ENCODE results near the gene L1CAM.
"Not testable (repeated sequence)": the region's sequence is repeated elsewhere in the genome, so short reads cannot be mapped to it uniquely, and the experiment has no call there.

The L1CAM gene

DNA sequence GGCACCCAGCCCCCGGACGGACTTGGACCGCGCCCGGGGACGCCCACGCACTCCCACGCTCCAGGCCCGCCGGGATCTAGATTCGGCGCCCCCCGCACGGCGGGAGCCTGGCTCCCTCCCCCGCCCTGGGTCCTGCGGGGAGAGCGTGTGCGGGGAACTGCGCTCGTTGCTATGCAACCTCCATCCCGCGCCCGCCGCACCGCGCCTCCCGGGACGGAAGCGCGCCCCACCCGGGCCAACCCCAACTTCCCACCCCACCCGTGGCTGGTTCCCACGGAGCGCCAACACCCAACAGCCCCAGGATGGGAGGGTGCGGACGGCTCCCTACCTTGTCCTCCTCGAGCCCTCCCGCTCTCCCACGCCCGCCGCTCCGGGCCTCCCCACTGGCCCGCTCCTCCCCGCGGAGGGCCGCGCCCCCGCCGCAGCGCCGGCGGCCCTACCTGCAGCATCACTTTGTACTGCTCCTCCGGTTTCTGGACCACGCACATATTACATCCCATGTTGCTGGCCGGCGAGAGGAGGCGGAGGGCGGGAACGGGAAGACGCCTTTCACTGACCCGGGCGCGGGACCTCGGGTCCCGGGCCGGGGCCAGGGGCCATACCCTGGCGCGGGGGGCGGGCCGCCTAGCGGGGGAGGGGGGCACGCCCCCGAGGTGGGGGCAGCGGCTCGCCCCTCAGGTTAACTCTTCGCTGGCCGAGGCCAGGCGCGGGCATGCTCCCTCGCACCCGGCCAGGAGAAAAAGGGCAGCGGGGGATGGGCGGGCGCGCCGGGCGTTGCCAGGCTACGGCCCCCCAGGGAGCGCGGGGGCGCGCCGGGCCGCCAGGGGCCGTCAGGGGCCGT is 56.0 kb downstream of the L1CAM start, which contains the start of gene PDZD4:
Gene PDZD4, minus strand, starts transcription at position 746 of the 841 bp plus-strand sequence. Its CDS starts 246 bp downstream, at position 500.
- DNase-seq (ENCODE audit: low spot score), result no peak

DNA sequence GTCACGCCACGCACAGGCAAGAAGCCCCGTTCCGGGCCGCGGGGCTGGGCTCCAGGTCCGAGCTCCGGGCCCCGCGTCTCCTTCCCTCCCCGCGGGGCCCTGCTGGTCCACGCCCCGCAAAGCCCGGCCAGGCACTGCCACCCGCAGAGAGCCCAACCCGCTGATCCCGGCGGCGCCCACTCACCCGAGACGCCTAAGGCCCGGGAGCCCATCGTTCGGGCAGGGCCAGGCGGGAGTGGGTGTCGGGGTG is 56.5 kb downstream of the L1CAM start:
- DNase-seq (ENCODE audit: low spot score), result no peak

DNA sequence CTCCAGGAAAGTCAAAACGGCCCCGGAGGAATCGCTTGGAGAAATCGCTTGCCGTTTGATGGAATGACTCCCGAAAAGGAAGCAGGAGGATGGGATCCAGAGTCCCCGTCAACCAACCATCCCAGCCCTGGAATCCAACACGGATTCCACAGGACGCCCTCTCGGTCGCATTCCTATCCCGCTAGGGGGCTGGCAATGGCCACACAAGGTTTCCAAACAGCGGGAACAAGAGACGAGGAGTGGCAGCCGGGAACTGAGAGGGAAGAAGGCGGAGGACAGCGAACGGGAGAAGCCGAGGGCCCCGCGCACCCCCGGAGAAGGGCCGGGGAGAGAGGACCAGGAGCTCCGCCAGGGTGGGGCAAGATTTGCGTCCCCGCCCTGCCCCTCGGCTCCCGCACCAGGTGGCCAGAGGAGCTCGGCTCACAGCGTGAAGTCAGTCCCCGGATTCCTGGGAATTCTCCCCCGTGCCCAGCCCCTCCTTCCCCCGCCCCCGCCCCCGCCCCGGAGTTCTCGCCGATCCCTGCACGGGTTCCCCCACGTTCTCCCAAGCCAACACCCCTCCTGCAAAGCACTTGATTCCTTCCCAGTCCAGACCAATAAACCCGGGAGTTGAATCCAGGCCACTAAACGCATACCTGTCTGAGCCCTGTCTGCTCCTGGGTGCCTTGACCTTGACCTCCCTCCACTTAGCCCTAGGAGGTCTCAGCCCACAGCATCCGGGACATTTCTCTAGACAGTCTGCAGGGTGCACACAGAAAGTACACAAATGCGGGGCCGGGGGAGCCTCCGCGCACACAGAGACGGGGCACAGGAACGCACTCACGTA is 57.0 kb downstream of the L1CAM start:
- DNase-seq (ENCODE audit: low spot score), result no peak

DNA sequence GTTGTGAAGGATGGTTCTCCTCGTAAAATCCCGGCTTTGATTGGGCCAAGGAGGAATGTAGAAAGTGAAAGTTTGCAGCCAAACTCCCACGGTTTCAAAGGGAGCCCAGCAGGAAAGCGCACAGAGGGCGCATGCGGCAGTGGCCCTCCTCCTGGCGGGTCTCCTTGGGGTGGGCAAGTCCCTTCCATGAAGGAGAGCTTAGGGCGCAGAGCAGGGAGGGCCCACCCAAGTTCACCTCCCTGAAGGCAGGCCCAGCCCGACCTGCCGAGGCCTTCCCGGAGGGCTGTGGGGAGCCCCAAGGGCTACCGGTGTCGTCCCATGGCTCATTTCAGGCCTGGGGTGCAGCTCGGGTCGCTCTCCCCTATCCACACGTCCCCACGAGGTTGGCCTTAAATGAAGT is 57.7 kb downstream of the L1CAM start:
- peak; percentile 1 for DNase-seq (ENCODE audit: low spot score)

DNA sequence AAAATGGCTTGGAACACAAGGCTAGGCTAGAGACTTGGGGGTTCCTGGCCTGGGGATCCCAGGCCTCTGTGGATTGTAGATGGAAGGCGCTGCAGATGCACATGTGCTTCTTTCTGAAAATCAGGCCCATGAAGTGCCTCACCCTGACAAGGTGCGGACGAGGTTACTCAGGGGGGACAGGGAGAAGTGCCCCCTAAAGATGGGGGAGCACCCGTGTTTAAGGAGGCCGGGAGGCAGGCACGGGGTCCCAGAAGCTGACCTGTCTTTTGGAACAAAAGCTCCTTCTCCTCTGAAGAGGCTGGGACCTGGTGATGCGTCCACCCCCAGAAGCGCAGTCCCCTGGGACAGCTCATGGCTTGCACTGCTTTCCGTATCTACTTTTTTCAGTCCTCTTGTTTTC is 58.1 kb downstream of the L1CAM start:
- DNase-seq (ENCODE audit: low spot score), result no peak

- DNase-seq (ENCODE audit: low spot score), result no peak
These were observed 59.0 kb downstream of the L1CAM start for GRCh38 chrX:153827016-153827415.

DNA sequence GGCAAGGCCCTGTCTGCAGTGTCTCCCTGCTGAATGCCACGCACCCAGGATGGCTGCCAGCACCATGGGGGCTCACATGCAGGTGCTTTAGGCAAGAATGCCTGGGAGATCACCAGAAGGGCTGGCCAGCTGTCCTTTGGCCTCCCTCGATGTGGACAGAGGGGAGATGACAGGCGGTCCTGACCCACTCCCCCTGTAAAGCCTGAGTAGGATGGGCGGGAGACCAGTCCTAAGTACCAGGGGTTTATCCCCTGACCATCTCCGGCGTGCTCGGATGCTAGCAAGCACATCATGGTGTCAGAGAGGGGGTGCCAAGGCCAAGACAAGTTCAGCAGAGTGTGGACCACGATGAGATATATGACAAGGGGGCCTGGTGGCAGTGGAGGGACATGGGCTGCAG is 60.9 kb downstream of the L1CAM start:
- DNase-seq (ENCODE audit: low spot score), result no peak

GRCh38 chrX:153824348-153824747 is 61.6 kb downstream of the L1CAM start:
- DNase-seq (ENCODE audit: low spot score), result peak; percentile 0

- DNase-seq (ENCODE audit: low spot score), result no peak
These were observed 64.9 kb downstream of the L1CAM start for GRCh38 chrX:153821066-153821465.

- DNase-seq (ENCODE audit: low spot score), result no peak
These were observed 65.4 kb downstream of the L1CAM start for GRCh38 chrX:153820601-153821000.

- DNase-seq (ENCODE audit: low spot score), result no peak
These were observed 66.5 kb downstream of the L1CAM start for GRCh38 chrX:153819384-153820040.

DNA sequence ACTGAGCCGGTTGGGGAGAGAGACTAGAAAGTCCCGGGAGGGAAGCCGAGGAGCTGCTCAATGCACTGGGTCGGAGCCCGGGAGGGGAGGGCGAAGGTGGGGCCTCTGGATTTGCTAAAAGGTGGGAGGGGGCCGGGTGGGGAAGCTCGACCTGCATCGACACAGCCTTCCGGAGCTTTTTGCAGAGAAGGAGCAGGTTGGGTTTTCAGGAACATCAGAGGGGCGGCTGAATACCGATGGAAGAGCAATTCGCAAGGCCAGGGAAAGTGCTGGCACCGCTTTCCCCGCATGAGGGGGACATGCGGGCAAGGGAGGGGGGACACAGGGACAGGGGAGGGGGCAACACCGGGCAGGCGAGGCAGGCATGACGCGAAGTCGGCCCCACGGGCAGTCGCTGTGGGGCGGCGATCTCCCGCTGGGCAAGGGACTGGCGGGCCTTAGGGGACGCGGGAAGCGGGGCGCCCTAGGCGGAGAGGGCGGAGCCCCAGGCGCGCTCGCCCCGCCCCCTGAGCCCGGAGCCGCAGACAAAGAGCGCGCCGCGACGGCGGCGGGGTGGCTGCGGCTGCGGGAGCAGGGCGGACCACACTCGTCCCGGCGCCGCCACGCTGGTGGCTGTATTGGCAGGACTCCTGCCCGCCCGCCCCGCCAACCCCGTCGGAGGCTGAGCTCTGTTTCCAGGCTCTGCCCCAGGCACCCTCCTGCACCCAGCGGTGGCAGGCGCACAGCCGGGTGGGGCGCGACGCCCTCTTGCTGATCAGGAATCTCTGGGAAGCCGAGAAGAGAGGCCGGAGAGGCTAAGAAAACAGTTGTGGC is 67.2 kb downstream of the L1CAM start:
- DNase-seq (ENCODE audit: low spot score), result peak; percentile 59

DNA sequence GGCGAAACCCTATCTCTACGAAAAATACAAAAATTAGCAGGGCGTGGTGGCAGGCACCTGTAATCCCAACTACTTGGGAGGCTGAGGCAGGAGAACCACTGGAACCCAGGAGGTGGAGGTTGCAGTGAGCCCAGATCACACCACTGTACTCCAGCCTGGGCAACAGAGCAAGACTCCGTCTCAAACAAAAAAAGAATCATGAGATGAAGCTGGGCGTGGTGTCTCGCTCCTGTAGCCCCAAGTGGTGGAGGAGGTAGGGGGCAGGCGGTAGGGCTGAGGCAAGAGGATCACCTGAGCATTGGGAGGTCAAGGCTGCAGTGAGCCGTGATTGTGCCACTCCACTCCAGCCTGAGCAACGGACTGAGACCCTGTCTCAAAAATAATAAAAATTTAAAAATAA is 67.9 kb downstream of the L1CAM start:
- DNase-seq (ENCODE audit: low spot score), result not testable (repeated sequence)

DNA sequence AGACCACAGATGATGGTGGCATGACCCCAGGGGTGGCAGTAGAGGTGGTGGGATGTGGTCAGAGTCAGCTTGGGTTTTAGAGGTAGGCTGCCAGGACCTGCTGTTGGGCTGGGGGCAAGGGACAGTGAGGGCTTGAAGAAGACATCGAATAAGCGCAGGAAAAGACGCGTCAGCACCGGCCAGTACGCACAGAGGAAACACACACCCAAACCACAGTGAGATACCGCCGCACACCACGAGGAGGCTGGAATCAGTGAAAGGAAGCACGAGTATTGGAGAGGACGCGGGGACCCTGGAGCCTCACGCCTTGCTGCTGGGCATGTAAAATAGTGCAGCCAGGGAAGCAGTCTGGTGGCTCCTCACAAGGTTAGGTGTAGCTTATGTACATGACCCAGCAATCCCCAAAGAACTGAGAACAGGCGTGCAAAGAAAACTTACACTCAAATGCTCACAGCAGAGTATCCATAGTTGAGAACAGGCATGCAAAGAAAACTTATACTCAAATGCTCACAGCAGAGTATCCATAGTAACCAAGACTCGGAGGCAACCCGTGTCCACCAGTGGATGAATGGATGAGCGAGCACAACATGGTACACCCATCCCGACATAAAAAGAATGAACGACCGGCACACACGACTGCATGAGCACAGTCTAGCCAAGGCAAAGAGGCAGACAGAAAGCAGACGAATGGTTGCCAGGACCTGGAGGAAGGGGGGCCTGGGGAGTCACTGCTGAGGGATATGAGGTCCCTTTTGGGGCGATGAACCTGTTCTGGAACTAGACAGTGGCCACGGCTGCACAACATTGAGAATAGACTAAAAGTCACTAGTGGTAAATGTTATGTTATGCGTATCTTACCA is 68.9 kb downstream of the L1CAM start:
- DNase-seq (ENCODE audit: low spot score), result no peak

GRCh38 chrX:153814591-153815315 is 71.2 kb downstream of the L1CAM start:
- no peak for DNase-seq (ENCODE audit: low spot score)

- no peak for DNase-seq (ENCODE audit: low spot score)
These were observed 72.8 kb downstream of the L1CAM start for GRCh38 chrX:153813161-153813560.

DNA sequence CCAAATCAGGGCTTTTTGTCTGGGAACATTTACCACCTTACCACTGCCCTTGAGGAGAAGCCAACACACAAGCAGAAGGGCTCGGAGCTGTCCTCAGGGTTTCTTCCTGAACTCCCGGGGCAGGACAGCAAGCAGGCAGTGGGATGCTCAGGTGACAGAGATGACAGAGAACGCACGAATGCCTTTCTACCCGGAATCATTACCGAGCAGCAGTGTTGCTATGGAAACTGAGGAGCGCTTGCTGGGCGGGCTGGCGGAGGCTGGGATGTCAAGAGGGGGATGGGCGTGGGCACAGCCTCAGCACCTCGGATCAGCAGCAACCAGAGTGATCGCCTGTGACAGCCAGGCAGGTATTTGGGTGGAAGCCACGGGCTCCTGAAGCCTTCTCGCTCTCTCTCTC is 73.8 kb downstream of the L1CAM start:
- no peak for DNase-seq (ENCODE audit: low spot score)

Measured in germinal center (tissue), 1 donor.